GM18499 (cell line): ENCODE results near the gene SPATA6.
"Not testable (repeated sequence)": the region's sequence is repeated elsewhere in the genome, so short reads cannot be mapped to it uniquely, and the experiment has no call there.

ENCODE experiments used
- ATAC-seq: cut with Tn5 transposase; IDR thresholded peaks from one replicate; pipeline ENCODE4 v1.9.1; 2021; ENCODE audit warnings: moderate number of reproducible peaks; ENCODE audit not compliant: insufficient read depth, unreplicated experiment

The SPATA6 gene

GRCh38 chr1:48371598-48371997 lies 100.4 kb downstream of the SPATA6 start:
- no peak for ATAC-seq

- ATAC-seq: no peak
Observed at GRCh38 chr1:48362901-48363300, 109.1 kb downstream of the SPATA6 start.

GRCh38 chr1:48356901-48357300 lies 115.1 kb downstream of the SPATA6 start:
- no peak for ATAC-seq

- ATAC-seq: no peak
Observed at GRCh38 chr1:48344373-48344772, 127.6 kb downstream of the SPATA6 start.

- no peak for ATAC-seq
Observed at GRCh38 chr1:48341221-48341620, 130.8 kb downstream of the SPATA6 start.

- ATAC-seq: no peak
Observed at GRCh38 chr1:48338257-48338656, 133.7 kb downstream of the SPATA6 start.

GRCh38 chr1:48333316-48333715 lies 138.7 kb downstream of the SPATA6 start:
- no peak for ATAC-seq

- no peak for ATAC-seq
Observed at GRCh38 chr1:48332115-48332514, 139.9 kb downstream of the SPATA6 start.

GRCh38 chr1:48329905-48330304 lies 142.1 kb downstream of the SPATA6 start:
- ATAC-seq: no peak

GRCh38 chr1:48329486-48329885 lies 142.5 kb downstream of the SPATA6 start:
- no peak for ATAC-seq

- not testable (repeated sequence) for ATAC-seq
Observed at GRCh38 chr1:48311829-48312228, 160.2 kb downstream of the SPATA6 start.

GRCh38 chr1:48309564-48310082 lies 162.4 kb downstream of the SPATA6 start:
- ATAC-seq: no peak

GRCh38 chr1:48302652-48303051 lies 169.4 kb downstream of the SPATA6 start:
- ATAC-seq: no peak

- no peak for ATAC-seq
Observed at GRCh38 chr1:48294656-48295055, 177.3 kb downstream of the SPATA6 start.

GRCh38 chr1:48294094-48294493 lies 177.9 kb downstream of the SPATA6 start:
- ATAC-seq: not testable (repeated sequence)

GRCh38 chr1:48292706-48293105 lies 179.3 kb downstream of the SPATA6 start:
- ATAC-seq: no peak

GRCh38 chr1:48291421-48291820 lies 180.6 kb downstream of the SPATA6 start:
- ATAC-seq: no peak

- ATAC-seq: no peak
Observed at GRCh38 chr1:48285525-48285924, 186.5 kb downstream of the SPATA6 start.

GRCh38 chr1:48284696-48285420 lies 187.1 kb downstream of the SPATA6 start:
- ATAC-seq: not testable (repeated sequence)

- not testable (repeated sequence) for ATAC-seq
Observed at GRCh38 chr1:48282329-48282728, 189.7 kb downstream of the SPATA6 start.

GRCh38 chr1:48277437-48277836 lies 194.6 kb downstream of the SPATA6 start:
- not testable (repeated sequence) for ATAC-seq

- no peak for ATAC-seq
Observed at GRCh38 chr1:48266576-48266975, 205.4 kb downstream of the SPATA6 start.
